GM12891 (cell line): ENCODE data around the gene MRRF.

Experiments
- DNase-seq: peaks from one replicate; pipeline ENCODE4 v3.0.0; 2011; ENCODE audit warnings: low spot score; ENCODE audit not compliant: insufficient read length
- FAIRE-seq: peaks from 2 replicates; lab custom pipeline; 2011; peaks lifted over from hg19 to GRCh38; lab: Jason Lieb, UNC
- PAX5 ChIP-seq: IDR thresholded peaks from 2 replicates; pipeline ENCODE4 v1.6.1; 2011; ENCODE audit warnings: low read length, moderate library complexity, mild to moderate bottlenecking; ENCODE audit not compliant: insufficient read depth, severe bottlenecking
- POLR2A ChIP-seq: IDR thresholded peaks from 2 replicates; pipeline ENCODE4 v1.6.1; 2011; ENCODE audit warnings: low read depth, low read length, control low read depth
- POLR2AphosphoS5 ChIP-seq: IDR thresholded peaks from 2 replicates; pipeline ENCODE4 v1.6.1; 2011; ENCODE audit warnings: low read depth, low read length, control low read depth
- POU2F2 ChIP-seq: IDR thresholded peaks from 2 replicates; pipeline ENCODE4 v1.6.1; 2011; ENCODE audit warnings: low read depth, mild to moderate bottlenecking, control low read depth, low read length, moderate library complexity
- SPI1 ChIP-seq: IDR thresholded peaks from 2 replicates; pipeline ENCODE4 v1.6.1; 2011; ENCODE audit warnings: low read depth, low read length, control low read depth
- TAF1 ChIP-seq: IDR thresholded peaks from 2 replicates; pipeline ENCODE4 v1.6.1; 2011; ENCODE audit warnings: low read depth, low read length, control low read depth

MRRF gene

GRCh38 chr9:122367774-122368460, 103.2 kb downstream of the MRRF start:
- no peak for FAIRE-seq
- no peak for TF ChIP-seq TAF1
- TF ChIP-seq SPI1 = no peak
- no peak for TF ChIP-seq POLR2A
- no peak for TF ChIP-seq POU2F2
- no peak for TF ChIP-seq POLR2AphosphoS5
- no peak for TF ChIP-seq PAX5
- DNase-seq = no peak

DNA sequence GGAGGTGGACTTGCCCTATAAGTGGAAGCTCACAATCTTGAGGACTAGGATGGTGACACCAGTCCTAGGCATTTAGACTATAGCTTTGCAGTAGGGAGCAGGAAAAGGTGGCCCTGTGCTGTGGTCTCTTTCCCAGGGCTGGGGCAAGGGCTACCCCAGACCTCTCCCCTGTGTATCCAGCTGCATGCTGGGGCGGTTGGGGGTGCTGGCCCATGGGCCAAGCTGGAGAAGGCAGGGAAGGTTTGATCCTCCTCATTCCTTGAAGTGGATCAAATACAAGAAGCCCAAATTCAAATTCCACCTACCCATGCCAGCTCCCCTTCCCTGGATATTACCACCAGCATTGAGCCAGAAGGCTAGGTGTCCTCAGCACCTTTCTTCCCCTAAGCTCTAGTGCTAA, 104.0 kb downstream of the MRRF start:
- TF ChIP-seq POLR2A (no peak), PAX5 (no peak), SPI1 (no peak), POLR2AphosphoS5 (no peak), POU2F2 (no peak), TAF1 (no peak)
- no peak for DNase-seq
- no peak for FAIRE-seq

- DNase-seq (no peak), FAIRE-seq (peak; percentile 50)
- no peak for TF ChIP-seq POU2F2
Observed at GRCh38 chr9:122370303-122370702, 105.6 kb downstream of the MRRF start.

DNA sequence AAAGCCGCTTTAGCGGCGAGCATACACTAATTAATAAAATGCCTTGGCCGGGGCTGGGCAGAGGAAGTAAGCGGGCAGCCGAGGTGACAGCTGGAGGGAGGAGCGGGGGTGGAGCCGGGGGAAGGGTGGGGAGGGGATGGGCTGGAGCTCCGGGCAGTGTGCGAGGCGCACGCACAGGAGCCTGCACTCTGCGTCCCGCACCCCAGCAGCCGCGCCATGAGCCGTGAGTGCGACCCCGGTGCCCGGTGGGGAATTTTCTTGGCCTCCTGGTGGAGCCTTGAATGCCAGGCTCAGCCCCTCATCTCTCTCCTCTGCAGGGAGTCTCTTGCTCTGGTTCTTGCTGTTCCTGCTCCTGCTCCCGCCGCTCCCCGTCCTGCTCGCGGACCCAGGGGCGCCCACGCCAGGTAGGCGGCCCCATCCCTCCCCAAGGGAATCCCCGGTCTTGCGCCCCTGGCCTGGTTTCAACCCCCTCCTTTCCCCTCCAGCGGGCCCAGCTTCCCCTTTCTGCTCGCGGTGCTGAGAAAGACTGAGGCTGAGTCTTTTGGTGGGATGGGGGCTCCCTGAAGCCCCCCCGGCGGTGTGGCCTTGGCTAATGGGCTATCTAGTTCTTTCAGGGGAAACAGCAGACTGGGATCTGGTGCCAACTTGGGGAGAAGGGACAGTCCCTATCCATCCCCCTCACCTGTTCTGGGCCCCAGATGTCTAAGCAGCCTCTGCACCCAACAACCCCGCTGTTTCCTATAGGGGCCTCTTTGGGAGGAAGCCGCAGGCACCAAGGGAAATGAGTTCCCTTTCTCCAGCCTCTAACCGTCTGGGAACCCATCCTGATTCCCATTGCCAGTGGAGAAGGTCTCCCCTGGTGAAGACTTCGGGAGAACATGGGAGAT, 106.4 kb downstream of the MRRF start, which contains the start of gene PTGS1:
PTGS1 (plus strand) TSS at position 156 of the 887 bp plus-strand sequence; CDS start at position 217, 61 bp downstream.
- no peak for TF ChIP-seq POLR2AphosphoS5
- TF ChIP-seq POU2F2 = no peak
- no peak for TF ChIP-seq POLR2A
- no peak for TF ChIP-seq PAX5
- peak; percentile 31; the same call in 1 of the 2 replicates for TF ChIP-seq SPI1
- DNase-seq (peak; percentile 60), FAIRE-seq (no peak)

DNA sequence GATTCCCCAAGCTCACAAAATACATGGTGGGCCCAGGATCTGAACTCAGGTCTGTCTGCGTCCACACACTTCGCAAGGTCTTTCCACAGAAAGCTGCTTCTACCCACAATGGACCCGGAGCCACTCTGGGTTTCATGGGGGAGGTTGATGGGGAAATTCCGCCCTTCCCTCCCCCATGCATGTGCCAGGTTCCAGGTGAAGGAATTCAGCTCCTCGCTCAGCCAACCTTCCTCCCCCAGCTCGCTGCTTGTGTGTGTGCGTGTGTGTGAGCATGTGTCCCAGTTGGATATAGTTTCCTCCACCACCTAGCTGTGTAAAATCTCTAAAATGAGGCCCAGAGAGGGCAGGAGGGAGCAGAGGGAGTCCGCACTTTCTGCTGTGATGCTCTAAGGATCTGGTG, 107.2 kb downstream of the MRRF start:
- FAIRE-seq = no peak
- TF ChIP-seq TAF1 (no peak), POU2F2 (no peak), SPI1 (no peak), POLR2A (no peak), PAX5 (no peak), POLR2AphosphoS5 (no peak)
- DNase-seq = no peak

GRCh38 chr9:122372856-122373845, 108.5 kb downstream of the MRRF start:
- TF ChIP-seq POLR2AphosphoS5 (no peak), POU2F2 (no peak), SPI1 (no peak), PAX5 (no peak), POLR2A (no peak), TAF1 (no peak)
- FAIRE-seq = no peak
- DNase-seq = no peak

DNA sequence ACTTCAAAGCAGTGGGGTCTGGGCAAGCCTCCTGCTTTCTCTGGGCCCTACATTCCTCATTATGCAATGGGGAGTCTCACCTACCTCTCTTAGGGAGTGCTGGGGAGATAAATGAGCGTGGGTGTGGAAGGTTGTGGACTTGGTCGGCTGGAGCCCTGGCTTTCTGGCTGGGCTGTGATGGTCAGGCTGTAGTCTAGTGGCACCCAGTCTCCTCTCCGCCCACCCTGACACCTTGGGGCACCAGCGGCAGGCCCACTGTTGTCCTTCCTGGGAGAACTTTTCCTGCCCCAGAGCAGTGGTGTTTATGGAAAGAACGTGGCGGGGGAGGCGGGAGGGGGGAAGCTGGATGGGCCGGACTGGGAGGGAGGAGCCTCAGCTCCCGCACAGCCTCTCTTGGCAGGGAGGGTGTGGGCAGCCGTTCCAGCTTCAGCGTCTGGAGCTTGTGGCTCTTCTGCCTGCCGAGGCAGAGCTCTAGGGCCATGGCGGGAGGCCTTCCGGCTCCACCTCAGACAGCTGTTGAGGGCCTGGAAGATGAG, 110.3 kb downstream of the MRRF start:
- FAIRE-seq (no peak), DNase-seq (no peak)
- no peak for TF ChIP-seq TAF1
- TF ChIP-seq POU2F2 = no peak
- TF ChIP-seq PAX5 = no peak
- no peak for TF ChIP-seq POLR2AphosphoS5
- no peak for TF ChIP-seq POLR2A
- no peak for TF ChIP-seq SPI1

DNA sequence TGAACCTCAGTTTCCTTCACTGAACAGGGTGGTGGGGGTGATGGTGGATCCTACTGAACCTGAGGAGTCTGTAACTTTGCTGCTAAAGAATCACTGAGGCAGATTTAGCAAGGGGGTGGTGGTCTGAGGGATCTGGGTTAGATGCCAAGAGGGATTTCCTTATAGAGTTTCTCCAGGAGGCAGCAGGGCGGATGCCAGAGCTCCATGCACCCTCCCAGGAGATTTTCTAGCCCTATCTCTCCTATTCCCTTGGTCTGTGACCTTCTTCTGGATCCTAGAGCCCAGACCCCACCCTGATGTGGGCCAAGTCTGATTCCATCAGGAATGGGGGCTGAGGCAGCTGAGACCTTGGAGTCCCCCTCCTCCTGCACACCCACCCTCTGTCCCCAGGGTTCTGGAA, 112.1 kb downstream of the MRRF start:
- DNase-seq (no peak), FAIRE-seq (no peak)
- TF ChIP-seq SPI1 = no peak
- TF ChIP-seq POU2F2 = no peak
- TF ChIP-seq POLR2A = no peak
- no peak for TF ChIP-seq POLR2AphosphoS5
- TF ChIP-seq PAX5 = no peak
- TF ChIP-seq TAF1 = no peak
